Measurements from ENCODE around the gene CCND1.

DNA sequence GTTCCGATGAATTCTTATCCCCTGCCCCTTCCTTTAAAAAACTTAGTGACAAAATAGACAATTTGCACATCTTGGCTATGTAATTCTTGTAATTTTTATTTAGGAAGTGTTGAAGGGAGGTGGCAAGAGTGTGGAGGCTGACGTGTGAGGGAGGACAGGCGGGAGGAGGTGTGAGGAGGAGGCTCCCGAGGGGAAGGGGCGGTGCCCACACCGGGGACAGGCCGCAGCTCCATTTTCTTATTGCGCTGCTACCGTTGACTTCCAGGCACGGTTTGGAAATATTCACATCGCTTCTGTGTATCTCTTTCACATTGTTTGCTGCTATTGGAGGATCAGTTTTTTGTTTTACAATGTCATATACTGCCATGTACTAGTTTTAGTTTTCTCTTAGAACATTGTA lies 12.0 kb downstream of the CCND1 start:
- TF ChIP-seq, protein P1, sequence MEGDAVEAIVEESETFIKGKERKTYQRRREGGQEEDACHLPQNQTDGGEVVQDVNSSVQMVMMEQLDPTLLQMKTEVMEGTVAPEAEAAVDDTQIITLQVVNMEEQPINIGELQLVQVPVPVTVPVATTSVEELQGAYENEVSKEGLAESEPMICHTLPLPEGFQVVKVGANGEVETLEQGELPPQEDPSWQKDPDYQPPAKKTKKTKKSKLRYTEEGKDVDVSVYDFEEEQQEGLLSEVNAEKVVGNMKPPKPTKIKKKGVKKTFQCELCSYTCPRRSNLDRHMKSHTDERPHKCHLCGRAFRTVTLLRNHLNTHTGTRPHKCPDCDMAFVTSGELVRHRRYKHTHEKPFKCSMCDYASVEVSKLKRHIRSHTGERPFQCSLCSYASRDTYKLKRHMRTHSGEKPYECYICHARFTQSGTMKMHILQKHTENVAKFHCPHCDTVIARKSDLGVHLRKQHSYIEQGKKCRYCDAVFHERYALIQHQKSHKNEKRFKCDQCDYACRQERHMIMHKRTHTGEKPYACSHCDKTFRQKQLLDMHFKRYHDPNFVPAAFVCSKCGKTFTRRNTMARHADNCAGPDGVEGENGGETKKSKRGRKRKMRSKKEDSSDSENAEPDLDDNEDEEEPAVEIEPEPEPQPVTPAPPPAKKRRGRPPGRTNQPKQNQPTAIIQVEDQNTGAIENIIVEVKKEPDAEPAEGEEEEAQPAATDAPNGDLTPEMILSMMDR (conservative IDR thresholded peaks at IDR 0.05; ENCODE audit: low read depth, low read length), result no peak
- no peak for TF ChIP-seq EZH2 (IDR thresholded peaks at IDR 0.05; ENCODE audit: borderline replicate concordance, low read depth, low read length, poor library complexity, severe bottlenecking)

All from A673 (cell line).